Body of pancreas (tissue), 4 donors: ENCODE data around the gene NMRAL1.

Experiments used
- POLR2A ChIP-seq, 3 donors: fragments of 450-650 bp; IDR thresholded peaks; one replicate each; pipeline ENCODE4 v1.6.1; 2016; ENCODE audit warnings: antibody characterized with exemption in 3 of 3, mild to moderate bottlenecking in 2 of 3
- TF ChIP-seq, protein P1 (sequence below), 7 experiments: fragments of 450-650 bp in 4 of 7; fragments of 200-600 bp in 3 of 7; sonication (generic) in 3 of 7; IDR thresholded peaks; one replicate each; pipeline ENCODE4 v1.5.1; 2016 to 2019; ENCODE audit warnings: antibody characterized with exemption in 7 of 7

DNA sequence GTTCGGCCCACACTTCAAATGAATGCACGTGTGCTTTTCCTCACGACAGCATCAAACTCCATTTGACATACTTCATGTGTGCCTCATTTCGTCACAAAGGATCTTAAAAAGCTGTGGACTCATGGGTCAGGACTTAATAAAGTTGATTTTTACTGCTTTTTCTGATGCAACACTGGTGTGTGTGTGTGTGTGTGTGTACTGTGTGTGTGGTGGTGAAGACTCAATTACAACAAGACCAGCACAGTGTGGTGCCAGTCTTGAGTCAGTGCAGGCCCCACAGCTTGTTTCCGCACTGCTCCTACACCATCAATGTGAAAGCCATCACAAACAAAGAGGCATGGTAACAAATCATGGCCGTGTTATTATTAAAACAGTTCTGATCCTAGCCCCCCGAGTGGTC lies 46.5 kb upstream of the NMRAL1 start:
- TF ChIP-seq, protein P1, sequence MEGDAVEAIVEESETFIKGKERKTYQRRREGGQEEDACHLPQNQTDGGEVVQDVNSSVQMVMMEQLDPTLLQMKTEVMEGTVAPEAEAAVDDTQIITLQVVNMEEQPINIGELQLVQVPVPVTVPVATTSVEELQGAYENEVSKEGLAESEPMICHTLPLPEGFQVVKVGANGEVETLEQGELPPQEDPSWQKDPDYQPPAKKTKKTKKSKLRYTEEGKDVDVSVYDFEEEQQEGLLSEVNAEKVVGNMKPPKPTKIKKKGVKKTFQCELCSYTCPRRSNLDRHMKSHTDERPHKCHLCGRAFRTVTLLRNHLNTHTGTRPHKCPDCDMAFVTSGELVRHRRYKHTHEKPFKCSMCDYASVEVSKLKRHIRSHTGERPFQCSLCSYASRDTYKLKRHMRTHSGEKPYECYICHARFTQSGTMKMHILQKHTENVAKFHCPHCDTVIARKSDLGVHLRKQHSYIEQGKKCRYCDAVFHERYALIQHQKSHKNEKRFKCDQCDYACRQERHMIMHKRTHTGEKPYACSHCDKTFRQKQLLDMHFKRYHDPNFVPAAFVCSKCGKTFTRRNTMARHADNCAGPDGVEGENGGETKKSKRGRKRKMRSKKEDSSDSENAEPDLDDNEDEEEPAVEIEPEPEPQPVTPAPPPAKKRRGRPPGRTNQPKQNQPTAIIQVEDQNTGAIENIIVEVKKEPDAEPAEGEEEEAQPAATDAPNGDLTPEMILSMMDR (IDR thresholded peaks at IDR 0.05) = no peak
- TF ChIP-seq POLR2A (IDR thresholded peaks at IDR 0.05) = no peak
